Endothelial cell of umbilical vein (primary cell): ENCODE measurements around the gene BIRC2.

Source experiments
- EZH2 ChIP-seq: IDR thresholded peaks from 2 replicates; pipeline ENCODE4 v1.6.1; 2012; ENCODE audit warnings: borderline replicate concordance, low read depth, mild to moderate bottlenecking, moderate library complexity, low read length, inconsistent platforms; ENCODE audit not compliant: severe bottlenecking
- GATA2 ChIP-seq: IDR thresholded peaks from 2 replicates; pipeline ENCODE4 v1.7.0; 2011; ENCODE audit warnings: low read depth, mild to moderate bottlenecking, moderate library complexity, mixed read lengths, low read length; ENCODE audit not compliant: insufficient read length, insufficient read depth
- MYC ChIP-seq: IDR thresholded peaks from one replicate; pipeline ENCODE4 v1.6.1; 2011; ENCODE audit warnings: mild to moderate bottlenecking, low read depth, low read length
- POLR2A ChIP-seq: IDR thresholded peaks from 2 replicates; pipeline ENCODE4 v1.6.1; 2012; ENCODE audit warnings: low read depth, mild to moderate bottlenecking, control low read depth, low read length
- POLR2AphosphoS5 ChIP-seq: IDR thresholded peaks from 2 replicates; pipeline ENCODE4 v1.6.1; 2012; ENCODE audit warnings: low read depth, mild to moderate bottlenecking, control low read depth, low read length, moderate library complexity; ENCODE audit not compliant: insufficient read depth
- TF ChIP-seq, protein P1 (sequence below), 2 donors: IDR thresholded peaks; 1 replicate in 1 of 2; 2 replicates in 1 of 2; pipeline ENCODE4 v1.5.1; 2011; ENCODE audit warnings: low read length in 2 of 2, mild to moderate bottlenecking in 2 of 2, moderate library complexity in 2 of 2, control low read depth in 1 of 2, inconsistent platforms in 1 of 2, low read depth in 1 of 2; ENCODE audit not compliant: insufficient read depth in 1 of 2; ENCODE audit errors: extremely low read depth in 1 of 2
- TF ChIP-seq, protein P2 (sequence below): IDR thresholded peaks from 2 replicates; pipeline ENCODE4 v1.6.1; 2011; ENCODE audit not compliant: insufficient read depth, insufficient read length

DNA sequence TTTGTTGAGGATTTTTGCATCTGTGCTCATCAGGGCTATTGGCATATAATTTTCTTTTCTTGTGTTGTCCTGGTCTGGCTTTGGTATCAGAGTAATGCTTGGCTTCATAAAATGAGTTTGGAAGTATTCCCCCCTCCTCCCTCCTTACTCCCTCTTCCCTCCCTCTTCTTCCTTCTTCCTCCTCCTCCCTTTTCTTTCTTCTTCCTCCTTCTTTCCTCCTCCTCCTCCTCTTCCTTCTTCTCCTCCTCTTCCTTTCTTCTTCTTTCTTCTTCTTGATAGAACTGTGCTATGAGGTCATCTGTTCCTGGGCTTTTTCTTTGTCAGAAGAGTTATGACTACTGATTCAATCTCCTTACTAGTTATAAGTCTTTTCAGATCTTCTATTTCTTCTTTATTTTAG is 10.1 kb downstream of the BIRC2 start:
- TF ChIP-seq EZH2 (no peak), GATA2 (no peak), POLR2A (no peak), POLR2AphosphoS5 (no peak), MYC (no peak)
- TF ChIP-seq, protein P1, sequence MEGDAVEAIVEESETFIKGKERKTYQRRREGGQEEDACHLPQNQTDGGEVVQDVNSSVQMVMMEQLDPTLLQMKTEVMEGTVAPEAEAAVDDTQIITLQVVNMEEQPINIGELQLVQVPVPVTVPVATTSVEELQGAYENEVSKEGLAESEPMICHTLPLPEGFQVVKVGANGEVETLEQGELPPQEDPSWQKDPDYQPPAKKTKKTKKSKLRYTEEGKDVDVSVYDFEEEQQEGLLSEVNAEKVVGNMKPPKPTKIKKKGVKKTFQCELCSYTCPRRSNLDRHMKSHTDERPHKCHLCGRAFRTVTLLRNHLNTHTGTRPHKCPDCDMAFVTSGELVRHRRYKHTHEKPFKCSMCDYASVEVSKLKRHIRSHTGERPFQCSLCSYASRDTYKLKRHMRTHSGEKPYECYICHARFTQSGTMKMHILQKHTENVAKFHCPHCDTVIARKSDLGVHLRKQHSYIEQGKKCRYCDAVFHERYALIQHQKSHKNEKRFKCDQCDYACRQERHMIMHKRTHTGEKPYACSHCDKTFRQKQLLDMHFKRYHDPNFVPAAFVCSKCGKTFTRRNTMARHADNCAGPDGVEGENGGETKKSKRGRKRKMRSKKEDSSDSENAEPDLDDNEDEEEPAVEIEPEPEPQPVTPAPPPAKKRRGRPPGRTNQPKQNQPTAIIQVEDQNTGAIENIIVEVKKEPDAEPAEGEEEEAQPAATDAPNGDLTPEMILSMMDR (IDR thresholded peaks at IDR 0.05; ENCODE audit: extremely low read depth in 1 of 2, insufficient read depth in 1 of 2, low read depth in 1 of 2, low read length in 2 of 2), result no peak
- TF ChIP-seq, protein P2, sequence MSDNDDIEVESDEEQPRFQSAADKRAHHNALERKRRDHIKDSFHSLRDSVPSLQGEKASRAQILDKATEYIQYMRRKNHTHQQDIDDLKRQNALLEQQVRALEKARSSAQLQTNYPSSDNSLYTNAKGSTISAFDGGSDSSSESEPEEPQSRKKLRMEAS, result no peak
